Suppressor macrophage (primary cell): Measurements from ENCODE around the gene TPCN2.
A peak's percentile ranks its signal among the peaks of the same experiment; 100 is the strongest.

ENCODE experiments used
- DNase-seq, 4 experiments: peaks; one replicate each; pipeline ENCODE4 v3.0.0-alpha.2; 2020 to 2022

The TPCN2 gene

DNA sequence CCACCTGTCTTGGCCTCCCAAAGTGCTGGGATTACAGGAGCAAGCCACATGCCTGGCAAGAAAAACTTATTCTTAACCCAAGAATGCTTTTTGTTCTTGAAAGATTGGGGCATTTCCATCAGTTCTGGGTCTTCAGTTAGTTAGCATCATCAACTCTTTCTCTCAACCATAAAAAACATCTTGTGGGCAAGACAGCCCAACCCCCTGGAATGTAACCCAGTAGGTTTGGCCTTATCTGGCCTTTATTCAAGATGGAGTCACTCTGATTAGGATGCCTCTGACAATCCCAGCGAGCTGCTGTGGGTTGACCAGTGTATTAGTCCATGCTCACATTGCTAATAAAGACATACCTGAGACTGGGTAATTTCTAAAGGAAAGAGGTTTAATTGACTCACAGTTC is 9.2 kb upstream of the TPCN2 start:
- DNase-seq = no peak

DNA sequence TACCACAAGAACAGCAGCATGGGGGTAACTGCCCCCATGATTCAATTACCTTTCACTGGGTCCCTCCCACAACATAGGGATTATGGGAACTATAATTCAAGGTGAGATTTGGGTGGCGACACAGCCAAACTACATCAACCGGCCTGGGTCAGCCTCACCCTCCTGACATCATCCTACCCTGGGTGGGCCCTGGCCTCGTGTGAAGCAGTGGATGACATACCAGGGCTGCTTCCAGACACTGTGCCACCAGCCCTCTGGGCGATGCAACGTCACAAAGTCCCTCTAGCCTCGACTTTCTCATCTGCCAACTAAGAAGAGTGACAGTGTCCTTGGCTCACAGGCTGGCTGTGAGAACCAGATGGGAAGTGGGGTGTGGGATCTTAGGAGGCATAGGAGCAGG is 8.7 kb upstream of the TPCN2 start:
- no peak for DNase-seq

DNA sequence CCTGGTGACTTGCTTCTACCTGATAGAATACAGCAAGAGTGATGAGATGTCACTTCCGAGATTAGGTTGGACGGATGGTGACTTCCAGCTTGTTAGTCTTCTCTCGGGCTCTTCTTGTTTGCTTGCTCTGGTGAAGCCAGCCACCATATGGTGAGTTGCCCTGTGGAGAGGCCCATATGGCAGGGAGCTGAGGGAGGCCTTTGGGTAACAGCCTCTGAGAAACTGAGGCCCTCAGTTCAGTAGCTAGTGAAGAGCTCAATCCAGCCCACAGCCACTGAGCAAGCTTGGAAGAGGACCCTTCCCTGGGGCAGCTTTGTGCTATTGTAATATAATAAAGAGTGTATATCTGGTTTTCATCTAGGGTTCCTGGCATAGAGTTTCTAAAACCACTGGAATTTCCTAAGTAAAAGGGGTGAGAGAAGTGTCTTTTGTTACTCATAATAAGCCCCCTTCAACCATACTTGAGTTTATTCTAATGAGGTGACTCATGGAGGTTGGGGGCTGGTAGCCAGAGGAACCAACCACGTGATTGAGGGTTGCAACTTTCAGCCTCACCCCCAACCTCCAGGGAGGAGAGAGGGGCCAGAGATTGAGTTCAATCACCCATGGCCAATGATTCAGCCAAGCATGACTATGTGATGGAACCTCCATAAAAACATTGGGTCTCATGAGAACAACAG is 8.0 kb upstream of the TPCN2 start:
- DNase-seq = peak; percentile 67 to 85 (median 77)

DNA sequence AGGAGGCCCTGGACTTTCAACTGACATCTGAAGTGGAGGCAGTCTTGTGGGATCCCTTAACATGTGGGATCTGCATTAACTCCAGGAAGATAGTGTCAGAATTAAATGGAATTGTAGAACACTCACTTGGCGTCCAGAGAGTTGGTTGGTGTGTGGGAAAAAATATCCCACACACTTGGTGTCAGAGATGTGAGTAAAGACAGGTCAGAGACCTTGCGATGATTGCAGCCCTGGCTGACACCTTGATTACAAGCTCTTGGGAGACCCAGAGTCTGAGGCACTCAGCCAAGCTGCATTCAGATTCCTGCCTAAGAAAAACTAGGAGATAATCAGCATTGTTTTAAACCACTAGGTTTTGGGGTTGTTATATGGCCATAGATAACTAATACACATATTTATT is 7.2 kb upstream of the TPCN2 start:
- DNase-seq = no peak

DNA sequence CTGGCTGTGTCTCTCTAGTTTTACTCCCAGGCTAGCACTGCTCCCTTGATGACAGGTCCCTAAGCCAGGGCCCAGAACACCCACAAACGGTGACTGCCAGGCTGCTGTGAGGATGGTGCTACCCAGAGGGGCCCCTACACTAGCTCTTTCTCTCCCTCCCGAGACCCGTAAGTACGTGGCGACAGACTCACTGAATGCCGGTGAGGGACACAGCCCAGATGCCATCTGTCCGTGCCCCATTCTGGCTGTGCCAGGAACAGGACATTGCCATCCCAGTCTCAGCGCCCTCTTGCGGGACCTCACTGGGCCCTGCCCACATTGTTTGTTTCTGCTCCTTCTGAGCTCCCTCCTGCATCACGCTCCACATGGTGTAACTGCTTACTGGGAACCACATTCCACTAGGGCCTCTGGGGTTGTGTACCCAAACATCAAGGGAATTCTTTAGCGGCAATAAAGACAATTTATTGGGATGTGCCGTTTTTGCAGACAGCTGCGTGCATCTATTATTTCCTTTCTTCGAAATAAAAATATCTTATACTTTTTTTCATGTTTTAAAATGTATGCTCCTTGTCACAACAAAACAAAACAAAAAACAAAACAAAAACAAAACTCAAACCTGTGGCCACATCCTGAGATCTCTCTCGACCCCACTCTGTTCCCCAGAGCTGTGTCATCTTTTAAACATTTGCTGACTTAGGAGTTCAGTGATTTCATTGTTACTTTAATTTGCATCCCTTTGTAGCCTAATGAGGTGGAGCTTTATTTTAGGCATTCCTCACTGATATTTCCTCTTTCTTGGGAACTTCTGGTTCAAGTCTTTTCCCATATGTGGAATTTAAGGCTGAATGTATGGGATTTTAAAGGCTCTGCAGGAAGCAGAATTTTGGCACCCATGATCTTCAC is 4.4 kb upstream of the TPCN2 start:
- DNase-seq = peak; percentile 71 to 85 (median 80)

DNA sequence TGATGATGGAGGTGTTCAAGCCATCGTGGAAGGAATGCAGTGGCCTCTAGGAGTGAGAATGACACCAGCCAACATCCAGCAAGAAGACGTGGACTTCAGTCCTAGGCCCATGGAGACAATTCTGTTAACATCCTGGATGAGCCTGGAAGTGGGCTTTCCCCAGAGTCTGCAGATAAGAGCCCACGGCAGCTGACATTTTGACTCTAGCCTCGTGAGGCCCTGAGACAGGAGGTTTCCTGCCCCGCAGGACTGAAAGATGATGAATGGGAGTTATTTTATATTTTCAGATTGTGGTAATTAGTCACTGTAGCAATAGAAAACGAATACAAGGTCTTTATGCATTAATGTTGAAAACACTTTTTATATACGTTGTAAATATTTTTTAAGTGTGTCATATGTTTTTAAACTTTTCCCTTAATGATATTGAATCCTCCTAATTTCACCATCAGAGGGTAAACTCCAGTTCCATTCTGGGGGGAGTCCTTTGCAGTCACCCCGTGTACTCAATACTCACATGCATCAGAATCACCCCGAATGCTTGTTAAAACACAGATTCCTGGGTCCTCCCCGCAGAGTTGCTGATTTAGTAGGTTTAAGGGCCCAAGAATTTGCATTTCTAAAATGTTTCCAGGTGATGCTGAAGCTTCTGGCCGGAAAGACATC is 570 bp upstream of the TPCN2 start:
- no peak for DNase-seq

DNA sequence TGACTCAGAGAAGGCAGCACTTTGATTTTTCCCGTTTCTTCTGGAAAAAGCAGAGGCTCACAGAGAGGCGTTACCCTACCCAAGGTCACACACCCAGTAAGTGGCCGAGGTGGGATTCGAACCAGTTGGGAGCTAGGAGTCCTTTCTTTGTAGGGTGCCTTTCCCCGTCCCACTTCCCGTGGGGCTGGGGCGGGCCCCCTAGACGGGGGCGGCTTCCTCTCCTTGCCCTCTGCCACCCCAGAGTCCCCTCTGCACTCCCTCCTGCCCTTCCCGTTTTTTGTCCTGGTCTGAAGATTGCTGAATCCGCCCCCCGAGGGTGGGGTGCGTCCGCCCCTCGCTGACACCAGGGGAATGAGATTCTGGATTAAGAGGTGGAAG is 747 bp downstream of the TPCN2 start:
- DNase-seq = peak; percentile 74 to 90 (median 88)

DNA sequence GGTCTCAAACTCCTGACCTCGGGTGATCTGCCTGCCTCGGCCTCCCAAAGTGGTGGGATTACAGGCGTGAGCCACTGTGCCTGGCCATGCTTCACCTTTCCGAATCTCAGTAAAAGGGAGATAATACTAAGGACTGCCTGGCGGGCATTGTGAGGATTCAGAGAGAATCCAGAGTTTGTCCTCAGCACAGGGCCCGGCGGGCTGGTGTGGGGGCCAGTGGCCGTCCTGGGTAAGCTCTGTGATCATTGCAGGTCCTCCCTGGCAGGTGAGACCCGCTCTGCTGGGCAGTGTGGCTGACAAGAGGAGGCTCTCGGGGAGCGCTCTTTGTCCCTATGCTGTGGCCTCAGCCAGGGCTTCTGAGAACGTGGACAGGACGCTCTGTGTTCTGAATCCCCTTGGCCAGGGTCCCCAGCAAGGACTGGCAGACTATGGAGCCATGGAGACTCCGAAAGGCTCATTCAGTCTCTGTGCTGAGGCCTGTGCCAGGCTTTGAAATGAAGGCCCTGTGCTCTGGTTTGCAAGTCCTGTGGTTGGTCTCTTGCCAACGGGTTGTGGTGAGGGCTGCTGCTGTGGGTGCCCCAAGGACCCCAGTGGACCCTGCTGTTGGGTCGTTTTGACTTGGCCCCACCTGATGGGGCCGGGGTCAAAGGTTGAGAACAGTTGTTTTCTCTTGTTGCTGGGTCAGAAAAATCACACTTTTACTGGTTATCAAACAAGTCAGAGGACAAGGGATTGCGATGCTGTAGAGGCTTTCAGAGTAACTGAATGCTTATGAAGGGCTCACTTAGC is 2.1 kb downstream of the TPCN2 start:
- DNase-seq = no peak

DNA sequence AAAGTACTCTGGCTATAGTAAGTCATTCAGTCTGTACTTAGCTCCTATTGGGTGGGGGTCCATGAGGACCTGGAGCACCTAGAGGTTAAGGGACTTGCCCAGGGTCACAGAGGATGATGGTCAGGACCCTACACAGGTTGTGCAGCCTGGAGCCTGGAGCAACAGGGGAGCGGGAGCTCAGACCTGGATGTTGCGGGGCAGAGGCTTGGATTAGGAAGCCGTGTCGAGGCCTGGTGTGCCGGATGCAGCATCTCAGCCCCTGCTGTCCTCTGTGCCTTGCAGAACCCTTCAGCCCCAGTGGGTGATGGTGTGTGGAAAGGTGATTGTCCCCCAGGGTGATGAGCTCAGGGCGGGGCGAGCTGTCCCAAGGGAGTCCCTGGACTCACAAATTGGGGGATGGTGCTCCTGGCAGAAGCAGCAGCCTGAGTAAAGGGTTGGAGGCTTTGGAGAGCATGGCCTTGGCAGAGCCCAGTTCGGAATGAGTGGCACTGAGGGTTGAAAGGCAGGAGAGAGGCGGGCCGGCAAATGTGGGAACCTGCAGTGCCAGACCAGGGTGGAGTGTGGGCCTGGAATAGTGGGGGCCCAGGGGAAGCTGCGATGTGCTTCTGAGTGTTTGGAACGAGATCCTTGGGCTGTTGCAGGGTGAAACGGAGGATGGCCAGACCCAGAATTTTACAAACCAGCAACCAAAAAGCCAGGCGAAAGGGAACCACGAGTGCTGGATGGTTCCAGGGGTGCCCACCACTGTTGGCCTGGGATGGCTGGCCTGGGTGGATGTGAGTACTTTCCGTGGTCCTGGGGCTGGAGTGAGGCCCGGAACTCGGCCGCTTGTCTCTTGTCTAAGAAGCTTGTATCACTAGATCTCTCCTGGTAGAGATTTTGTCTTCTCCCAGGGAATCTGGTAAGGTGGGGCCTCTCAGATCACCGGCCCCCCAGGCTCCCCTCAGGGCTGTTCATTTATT is 2.9 kb downstream of the TPCN2 start:
- no peak for DNase-seq

DNA sequence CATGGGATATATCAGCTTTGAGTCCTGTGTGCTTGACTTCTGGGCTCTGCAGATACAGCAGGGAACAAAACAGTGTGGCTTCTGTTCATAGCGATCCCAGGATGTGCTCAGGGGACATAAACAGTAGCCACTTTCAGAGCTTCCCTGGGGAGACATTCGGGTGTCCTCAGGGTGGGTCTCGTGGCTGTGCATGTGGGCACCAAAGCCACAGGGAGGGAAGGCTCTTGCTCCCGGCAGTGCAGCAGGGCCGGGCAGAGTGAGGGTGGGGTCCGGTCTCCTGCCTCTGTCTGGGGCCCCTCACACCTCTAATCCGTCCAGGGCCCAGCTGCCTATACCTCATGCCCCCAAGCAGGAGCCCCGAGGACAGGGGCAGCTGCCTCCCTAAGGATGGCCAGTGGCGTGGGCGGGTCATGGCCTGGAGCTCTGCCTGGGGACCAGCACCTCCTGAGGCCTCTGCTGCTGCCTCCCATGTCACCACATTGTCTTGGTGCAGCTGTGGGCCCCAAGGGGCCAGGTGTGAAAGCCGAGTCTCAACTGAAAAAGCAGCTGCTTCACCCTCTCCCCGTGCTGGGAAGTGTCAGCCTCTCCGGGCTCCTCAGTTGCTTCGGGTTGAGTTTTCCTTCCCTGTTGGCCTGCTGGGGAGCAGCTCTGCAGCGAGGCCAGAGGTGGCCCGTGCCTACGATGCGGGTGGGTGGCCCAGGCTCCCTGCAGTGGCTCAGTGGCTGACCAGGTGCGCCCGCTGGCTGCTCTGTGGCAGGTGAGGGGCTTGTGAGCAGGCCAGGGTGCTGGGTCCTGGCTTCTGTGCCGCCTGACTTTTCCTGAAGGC is 3.8 kb downstream of the TPCN2 start:
- no peak for DNase-seq

DNA sequence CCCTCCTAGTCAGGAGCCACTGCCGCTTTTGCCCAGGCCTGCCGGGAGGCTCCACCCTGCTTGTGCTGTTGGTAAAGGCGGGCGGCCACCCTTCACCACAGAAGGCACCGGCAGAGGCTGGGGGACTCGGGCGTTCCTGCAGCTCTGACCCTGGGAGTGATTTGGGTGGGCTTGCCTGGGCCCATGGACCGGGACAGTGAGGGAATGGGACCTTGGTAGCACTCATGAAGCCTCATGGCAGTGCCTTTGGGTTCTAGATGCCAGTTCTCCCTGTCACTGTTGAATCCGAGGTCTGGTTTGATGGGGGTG is 4.4 kb downstream of the TPCN2 start:
- no peak for DNase-seq

DNA sequence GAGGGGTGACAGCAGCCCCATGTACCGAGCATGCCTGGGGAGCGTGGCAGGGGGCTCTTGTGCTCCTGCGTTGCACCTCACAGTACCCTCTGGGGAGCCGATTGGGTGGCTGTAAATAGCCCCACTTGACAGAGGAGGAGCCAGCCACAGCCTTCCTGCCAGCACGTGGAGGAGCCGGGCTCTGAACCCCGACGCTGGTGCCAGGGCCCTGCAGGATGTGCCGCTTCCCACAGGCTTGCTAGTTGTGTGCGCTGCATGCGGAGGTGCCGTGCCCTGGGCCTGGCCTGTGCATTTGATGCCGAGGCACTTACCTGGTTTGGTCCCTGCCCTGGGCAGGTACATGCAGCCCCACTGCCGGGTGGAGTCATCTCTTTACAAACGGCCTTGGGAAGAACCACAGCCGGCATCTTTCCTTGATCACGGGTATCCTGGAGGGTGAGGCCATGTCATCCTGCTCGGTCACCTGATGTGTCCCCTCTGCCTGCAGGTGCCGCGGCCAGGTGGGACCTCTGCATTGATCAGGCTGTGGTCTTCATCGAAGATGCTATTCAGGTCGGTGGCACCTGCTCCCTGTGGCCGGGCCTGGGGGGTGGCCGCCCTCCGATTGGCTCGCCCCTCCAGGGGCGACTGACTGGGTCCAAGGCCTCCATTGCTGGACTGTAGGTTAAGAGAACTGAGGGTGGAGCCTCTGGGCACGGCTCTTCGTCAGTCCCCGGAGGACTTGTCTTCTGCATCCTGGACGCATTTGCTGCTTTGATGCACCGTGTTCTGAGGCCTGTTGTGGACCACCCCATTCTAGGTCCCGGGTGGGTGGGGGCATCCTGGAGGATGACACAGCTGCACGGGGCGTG is 5.0 kb downstream of the TPCN2 start:
- DNase-seq = no peak

DNA sequence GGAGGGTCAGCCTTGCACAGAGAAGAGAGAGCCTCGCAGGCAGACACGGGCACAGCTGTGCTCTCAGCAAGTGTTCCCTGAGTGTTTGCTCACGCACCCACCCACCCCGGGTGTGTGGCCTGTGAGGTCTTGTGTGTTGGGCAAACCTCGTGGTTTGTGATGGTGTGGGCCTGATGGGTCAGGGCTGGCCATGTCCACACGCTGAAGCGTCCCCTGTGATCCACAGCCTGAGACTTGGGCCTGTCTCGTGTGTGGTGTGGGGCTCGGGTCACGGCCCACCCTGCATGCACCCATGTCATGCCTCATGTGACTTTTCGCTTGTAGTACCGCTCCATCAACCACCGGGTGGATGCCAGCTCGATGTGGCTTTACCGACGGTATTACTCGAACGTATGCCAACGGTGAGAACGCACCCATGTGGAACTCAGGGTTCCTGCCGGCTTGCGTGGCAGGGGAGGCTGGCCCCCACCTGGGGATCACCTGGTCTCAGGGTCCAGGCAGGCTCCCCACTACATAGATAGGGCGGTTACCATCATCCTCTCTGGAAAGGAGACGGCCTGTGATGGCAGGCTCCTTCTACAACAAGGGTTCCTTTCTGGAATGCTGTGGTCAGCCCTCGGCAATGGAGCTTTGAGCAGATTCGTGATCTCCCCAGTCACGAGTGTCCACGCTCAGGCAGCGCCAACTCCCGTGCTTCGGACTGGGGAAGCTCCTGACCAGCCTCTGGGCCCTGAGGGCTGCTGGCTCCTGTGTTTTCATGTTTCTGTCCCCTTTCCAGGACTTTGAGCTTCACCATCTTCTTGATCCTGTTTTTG is 5.9 kb downstream of the TPCN2 start:
- peak in 2 of 4 experiments; percentile 48 to 60 for DNase-seq

DNA sequence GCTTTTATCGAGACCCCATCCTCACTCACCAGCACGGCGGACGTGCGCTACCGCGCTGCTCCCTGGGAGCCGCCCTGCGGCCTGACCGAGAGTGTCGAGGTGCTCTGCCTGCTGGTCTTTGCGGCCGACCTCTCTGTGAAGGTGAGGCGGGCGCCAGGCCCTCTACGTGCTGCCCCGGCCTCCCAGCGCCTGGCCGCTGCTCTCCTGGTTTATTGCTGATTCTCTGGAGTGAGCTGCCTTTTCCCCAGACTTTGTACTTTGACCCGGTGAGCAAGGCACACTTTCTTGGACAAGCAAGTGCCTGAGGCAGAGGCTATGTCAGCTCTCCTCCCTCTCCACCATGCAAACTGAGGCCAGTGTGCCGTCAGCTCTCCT is 6.5 kb downstream of the TPCN2 start:
- DNase-seq = no peak

DNA sequence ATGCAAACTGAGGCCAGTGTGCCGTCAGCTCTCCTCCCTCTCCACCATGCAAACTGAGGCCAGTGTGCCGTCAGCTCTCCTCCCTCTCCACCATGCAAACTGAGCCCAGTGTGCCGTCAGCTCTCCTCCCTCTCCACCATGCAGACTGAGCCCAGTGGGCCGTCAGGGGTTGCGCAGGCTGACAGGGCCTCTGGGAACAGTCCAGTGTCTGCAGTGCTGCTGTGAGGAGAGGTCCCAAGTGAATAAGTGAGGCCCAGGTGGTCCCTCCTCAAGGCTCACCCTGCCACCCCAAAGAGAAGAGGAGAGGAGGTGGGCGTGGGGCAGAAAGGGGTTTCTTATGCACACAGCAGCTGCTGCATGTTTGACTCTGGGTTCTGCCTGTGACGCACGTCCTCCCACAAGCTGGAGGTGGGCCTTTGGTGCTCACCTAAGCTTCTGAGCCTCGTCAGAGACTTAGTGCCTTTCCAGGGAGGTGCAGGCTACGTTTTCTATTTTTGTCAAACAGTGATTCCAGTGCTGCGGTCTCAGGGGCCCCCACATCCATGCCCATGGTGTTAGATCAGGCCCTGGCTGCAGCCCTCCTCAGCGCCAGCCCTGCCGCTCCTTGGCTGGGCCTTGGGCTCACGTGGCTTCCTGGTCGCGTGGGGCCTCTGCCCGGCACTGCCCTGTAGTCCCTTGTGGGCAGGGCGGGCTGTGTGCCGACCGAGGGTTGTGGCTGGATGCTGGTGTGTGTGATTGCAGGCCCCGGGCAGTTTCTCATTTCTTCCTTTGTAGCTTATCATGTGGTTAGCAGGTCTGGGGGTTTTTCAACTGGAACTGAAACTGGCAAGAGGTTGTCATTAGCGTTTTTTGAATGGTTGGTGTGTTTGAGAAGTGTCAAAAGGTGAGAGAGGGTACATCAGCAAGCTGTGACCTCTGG is 7.1 kb downstream of the TPCN2 start:
- DNase-seq = peak; percentile 92 to 96 (median 94)

DNA sequence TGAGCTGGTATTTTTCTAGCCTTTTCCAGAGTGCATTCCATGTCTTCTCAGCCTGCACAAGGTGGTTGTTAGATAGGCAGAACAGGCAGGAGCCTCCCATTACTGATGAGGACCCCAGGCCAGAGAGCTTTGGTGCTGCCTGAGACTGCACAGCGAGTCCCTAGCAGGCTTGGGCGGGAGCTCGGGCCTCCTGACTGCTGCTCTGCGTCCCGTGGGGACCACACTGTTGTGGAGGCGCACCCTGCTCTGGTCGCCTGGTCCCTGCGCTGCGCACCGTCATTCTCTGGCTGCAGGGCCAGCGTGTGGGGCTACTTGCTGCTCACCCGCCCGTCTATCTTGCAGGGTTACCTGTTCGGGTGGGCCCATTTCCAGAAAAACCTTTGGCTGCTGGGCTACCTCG is 8.5 kb downstream of the TPCN2 start:
- no peak for DNase-seq

DNA sequence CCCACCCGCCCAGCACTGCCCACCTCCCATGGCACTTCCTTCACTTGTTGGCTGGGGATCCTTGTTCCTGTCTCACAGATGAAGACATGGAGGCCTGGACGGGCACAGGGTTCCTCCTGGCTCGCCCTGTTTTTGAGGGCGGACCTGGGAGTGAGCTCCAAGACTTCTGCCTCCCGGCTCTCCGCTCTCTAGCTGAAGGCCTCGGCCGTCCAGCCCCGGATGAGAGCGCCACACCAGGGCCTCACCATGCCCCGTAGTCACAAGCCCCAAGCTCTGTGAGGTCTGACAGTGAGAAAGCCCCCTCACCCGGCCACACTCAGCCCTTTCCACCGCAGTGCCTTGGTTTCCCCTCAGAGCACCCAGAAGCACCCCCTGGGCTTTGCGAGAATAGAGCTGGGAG is 9.1 kb downstream of the TPCN2 start:
- no peak for DNase-seq
